ENCODE measurements around the gene STK10. TPM values are rescaled to one million over a fixed set of nuclear protein-coding genes. Genes with fewer than 3 reads are reported as not detected.
A peak's percentile ranks its signal among the peaks of the same experiment; 100 is the strongest.

Gene STK10
- total and polyA plus RNA-seq, 9 of the 15 experiments (the other 6 are each of a cell fraction or from before 2014, with no cell fraction given), result 0.30 to 6.7 (median 2.4) TPM

DNA sequence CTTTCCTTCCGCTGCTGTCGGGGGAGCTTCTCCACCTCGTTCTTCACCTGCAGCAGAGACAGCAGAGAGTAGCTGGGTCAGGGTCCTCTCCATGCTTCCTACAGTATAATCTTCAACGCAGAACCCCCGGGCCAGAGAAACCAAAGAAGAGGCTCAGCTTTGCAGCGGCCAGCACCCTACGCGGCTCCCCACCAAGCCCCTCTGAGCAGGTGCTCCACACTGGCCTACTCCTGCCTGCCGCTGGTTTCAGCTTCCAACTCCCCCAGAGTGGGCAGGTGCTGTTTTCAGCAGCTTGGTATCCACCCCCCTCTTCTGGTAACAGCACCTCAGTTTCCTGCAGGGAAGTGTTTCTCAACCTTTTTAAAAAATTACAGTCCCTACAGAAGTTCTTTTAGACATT is 123.3 kb downstream of the STK10 start:
- ATAC-seq, result no peak
- H3K4me2 ChIP-seq (ENCODE audit: insufficient read depth, low read length), result no peak overlapping the region
- POLR2A ChIA-PET, result interaction anchor here (0.6 kb wide), 1 partner anchor 16 kb away, joined by 4 read pairs; no protein-coding TSS in a partner anchor
- H3K27ac ChIP-seq (ENCODE audit: extremely low read depth, low read depth, low read length), result no peak overlapping the region
- peaks cover 0 to 2% of the 10 kb centered on the region in 2 experiments; a peak in 1 of 5 replicates for H3K27me3 ChIP-seq (ENCODE audit: control insufficient read depth in 2 of 2, insufficient read depth in 2 of 2, low read length in 2 of 2)
- H3K79me2 ChIP-seq (ENCODE audit: control insufficient read depth, insufficient read depth, low read length), result no peaks in the 10 kb centered on the region
- 44% methylated on average over 9 of the region's 9 CpGs for WGBS (ENCODE audit: insufficient coverage, low coverage, missing lambda C conversion rate)
- peak in 1 of 4 experiments; percentile 4 for DNase-seq (ENCODE audit: extremely low read depth in 1 of 4, low spot score in 3 of 4)
- H3K4me3 ChIP-seq, result no peak overlapping the region
- H4K20me1 ChIP-seq (replicated peaks; ENCODE audit: control insufficient read depth, insufficient read depth, low read length), result no peaks in the 10 kb centered on the region
- no peak overlapping the region for H3K9ac ChIP-seq (ENCODE audit: insufficient read depth in 1 of 2, low read depth in 2 of 2, low read length in 2 of 2)
- no peaks in the 10 kb centered on the region for H3K9me3 ChIP-seq (replicated peaks; ENCODE audit: control insufficient read depth, insufficient read depth, low read depth, low read length)
- FAIRE-seq, result no peak
- intact Hi-C loops (cut with micrococcal nuclease), result loop anchor here (5.0 kb wide), 1 partner anchor 228 kb away; no protein-coding TSS in a partner anchor
- H2AFZ ChIP-seq (ENCODE audit: low read depth, low read length), result no peak overlapping the region
- H3K9me1 ChIP-seq (ENCODE audit: control insufficient read depth, insufficient read depth, low read length), result no peaks in the 10 kb centered on the region
- peak; percentile 2 for TF ChIP-seq RBM25 (IDR thresholded peaks at IDR 0.05; ENCODE audit: low read depth, low read length, severe bottlenecking)
- TF ChIP-seq, protein P1, sequence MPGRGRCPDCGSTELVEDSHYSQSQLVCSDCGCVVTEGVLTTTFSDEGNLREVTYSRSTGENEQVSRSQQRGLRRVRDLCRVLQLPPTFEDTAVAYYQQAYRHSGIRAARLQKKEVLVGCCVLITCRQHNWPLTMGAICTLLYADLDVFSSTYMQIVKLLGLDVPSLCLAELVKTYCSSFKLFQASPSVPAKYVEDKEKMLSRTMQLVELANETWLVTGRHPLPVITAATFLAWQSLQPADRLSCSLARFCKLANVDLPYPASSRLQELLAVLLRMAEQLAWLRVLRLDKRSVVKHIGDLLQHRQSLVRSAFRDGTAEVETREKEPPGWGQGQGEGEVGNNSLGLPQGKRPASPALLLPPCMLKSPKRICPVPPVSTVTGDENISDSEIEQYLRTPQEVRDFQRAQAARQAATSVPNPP (IDR thresholded peaks at IDR 0.05; ENCODE audit: borderline replicate concordance, insufficient read depth, insufficient read length), result no peak
- H3K36me3 ChIP-seq (ENCODE audit: control insufficient read depth, insufficient read depth, low read length), result no peaks in the 10 kb centered on the region
- CTCF ChIA-PET (ENCODE audit: low intra/inter-chr PET ratio), result no interaction called here
- BruUV-seq (replicated peaks), result no TSS peak
- H3K4me1 ChIP-seq (replicated peaks in 1 of 2; ENCODE audit: control insufficient read depth in 2 of 2, insufficient read depth in 2 of 2, low read length in 2 of 2), result no peaks in the 10 kb centered on the region; a peak in 2 of 5 replicates
- in situ Hi-C loops (cut with MboI), result no loop called here

DNA sequence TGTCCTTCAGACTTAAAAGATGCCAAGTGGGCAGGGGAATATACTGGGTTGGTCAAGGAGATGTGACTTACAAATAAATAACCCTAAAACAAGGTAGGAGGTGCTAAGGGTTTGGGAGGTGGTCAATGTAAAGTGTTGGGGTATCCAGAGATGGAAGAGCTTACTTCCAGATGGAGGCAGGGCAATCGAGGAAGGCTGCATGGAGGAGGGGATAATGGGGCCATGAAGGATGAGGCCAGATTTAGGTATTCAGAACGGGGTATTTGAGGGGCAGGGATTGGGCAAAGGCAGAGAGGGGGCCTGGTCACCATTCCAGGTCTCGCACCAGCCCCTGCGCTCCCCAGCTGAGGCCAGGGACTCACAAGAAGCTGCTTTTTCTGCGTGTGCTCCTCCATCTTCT is 123.7 kb downstream of the STK10 start:
- Histone ChIP-seq H3K4me2 (ENCODE audit: insufficient read depth, low read length) (no peak overlapping the region), H4K20me1 (replicated peaks; ENCODE audit: control insufficient read depth, insufficient read depth, low read length) (no peaks in the 10 kb centered on the region), H3K9me1 (ENCODE audit: control insufficient read depth, insufficient read depth, low read length) (no peaks in the 10 kb centered on the region), H3K27me3 (ENCODE audit: control insufficient read depth in 2 of 2, insufficient read depth in 2 of 2, low read length in 2 of 2) (peaks cover 0 to 2% of the 10 kb centered on the region in 2 experiments; a peak in 1 of 5 replicates), H3K79me2 (ENCODE audit: control insufficient read depth, insufficient read depth, low read length) (no peaks in the 10 kb centered on the region), H3K4me3 (no peak overlapping the region), H3K27ac (ENCODE audit: extremely low read depth, low read depth, low read length) (no peak overlapping the region), H3K9me3 (replicated peaks; ENCODE audit: control insufficient read depth, insufficient read depth, low read depth, low read length) (no peaks in the 10 kb centered on the region), H3K36me3 (ENCODE audit: control insufficient read depth, insufficient read depth, low read length) (no peaks in the 10 kb centered on the region), H2AFZ (ENCODE audit: low read depth, low read length) (no peak overlapping the region), H3K4me1 (replicated peaks in 1 of 2; ENCODE audit: control insufficient read depth in 2 of 2, insufficient read depth in 2 of 2, low read length in 2 of 2) (no peaks in the 10 kb centered on the region; a peak in 2 of 5 replicates), H3K9ac (ENCODE audit: insufficient read depth in 1 of 2, low read depth in 2 of 2, low read length in 2 of 2) (no peak overlapping the region)
- intact Hi-C loops (cut with micrococcal nuclease) (loop anchor here (5.0 kb wide), 1 partner anchor 228 kb away; no protein-coding TSS in a partner anchor), in situ Hi-C loops (cut with MboI) (no loop called here)
- ATAC-seq (no peak), DNase-seq (ENCODE audit: extremely low read depth in 1 of 4, low spot score in 3 of 4) (no peak), FAIRE-seq (no peak)
- BruUV-seq (replicated peaks), result no TSS peak
- POLR2A ChIA-PET, result interaction anchor here (0.6 kb wide), 2 partner anchors 16 to 677 kb away, joined by 3 to 4 read pairs; partner anchors contain the start of gene NPM1
- CTCF ChIA-PET (ENCODE audit: low intra/inter-chr PET ratio), result no interaction called here
- 26% methylated on average over 5 of the region's 5 CpGs for WGBS (ENCODE audit: insufficient coverage, low coverage, missing lambda C conversion rate)
- TF ChIP-seq ZFP36 (IDR thresholded peaks at IDR 0.05; ENCODE audit: low read depth, low read length, partially characterized antibody), result peak; percentile 94
- TF ChIP-seq TARDBP (IDR thresholded peaks at IDR 0.05), result no peak
- no peak for TF ChIP-seq ZNF347 (CRISPR knock-in tag; IDR thresholded peaks at IDR 0.05; ENCODE audit: low read depth)
- TF ChIP-seq ZNF140 (CRISPR knock-in tag; IDR thresholded peaks at IDR 0.05), result no peak
- no peak for TF ChIP-seq MCM7 (IDR thresholded peaks at IDR 0.05)
- TF ChIP-seq, protein P2, sequence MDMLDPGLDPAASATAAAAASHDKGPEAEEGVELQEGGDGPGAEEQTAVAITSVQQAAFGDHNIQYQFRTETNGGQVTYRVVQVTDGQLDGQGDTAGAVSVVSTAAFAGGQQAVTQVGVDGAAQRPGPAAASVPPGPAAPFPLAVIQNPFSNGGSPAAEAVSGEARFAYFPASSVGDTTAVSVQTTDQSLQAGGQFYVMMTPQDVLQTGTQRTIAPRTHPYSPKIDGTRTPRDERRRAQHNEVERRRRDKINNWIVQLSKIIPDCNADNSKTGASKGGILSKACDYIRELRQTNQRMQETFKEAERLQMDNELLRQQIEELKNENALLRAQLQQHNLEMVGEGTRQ (CRISPR knock-in tag; IDR thresholded peaks at IDR 0.05), result no peak
- no peak for TF ChIP-seq GTF2A2 (tag; IDR thresholded peaks at IDR 0.05)
- TF ChIP-seq TCFL5 (CRISPR knock-in tag; conservative IDR thresholded peaks at IDR 0.05), result no peak
- TF ChIP-seq DPF2 (IDR thresholded peaks at IDR 0.05), result no peak
- no peak for TF ChIP-seq ZNF668 (CRISPR knock-in tag; IDR thresholded peaks at IDR 0.05)
- TF ChIP-seq ZFPM2 (CRISPR knock-in tag; IDR thresholded peaks at IDR 0.05), result no peak
- no peak for TF ChIP-seq U2AF1 (optimal IDR thresholded peaks at IDR 0.05; ENCODE audit: low read depth, low read length)
